Measurements from ENCODE around the gene YAF2. TPM values are rescaled to one million over a fixed set of nuclear protein-coding genes. Genes with fewer than 3 reads are reported as not detected.

The YAF2 gene
- total and polyA plus RNA-seq, 2 donors (not counting 3 experiments of a cell fraction or from before 2014, with no cell fraction given) = 6.9 to 29.2 TPM

DNA sequence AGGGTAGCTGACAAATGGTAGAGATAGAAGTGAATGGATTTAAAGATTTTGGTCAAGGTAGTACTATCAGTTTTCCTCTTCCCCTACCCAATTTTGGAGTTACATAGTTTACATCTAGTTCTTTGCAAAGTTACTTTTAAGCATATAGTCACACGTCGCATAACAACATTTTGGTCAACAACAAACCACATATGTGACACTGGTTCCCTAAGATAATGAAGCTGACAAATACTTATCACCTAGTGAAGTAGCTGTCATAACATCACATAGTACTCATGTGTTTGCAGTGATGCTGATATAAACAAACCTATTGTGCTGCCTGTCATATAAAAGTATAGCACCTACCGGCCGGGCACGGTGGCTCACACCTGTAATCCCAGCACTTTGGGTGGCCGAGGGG is 45.4 kb downstream of the YAF2 start:
- intact Hi-C loops (cut with micrococcal nuclease) = no loop called here
- no peaks in the 10 kb centered on the region for H3K27me3 ChIP-seq (ENCODE audit: control insufficient read depth in 2 of 2, insufficient read depth in 2 of 2, low read length in 2 of 2)
- H3K9ac ChIP-seq (replicated peaks; ENCODE audit: extremely low read depth, insufficient read depth, low read length) = no peak overlapping the region
- FAIRE-seq = no peak
- no peak overlapping the region for H2AFZ ChIP-seq (ENCODE audit: low read depth, low read length)
- no peak overlapping the region for H3K4me3 ChIP-seq (replicated peaks in 1 of 3; ENCODE audit: insufficient read depth in 1 of 3, low read depth in 1 of 3, low read length in 3 of 3)
- POLR2A ChIA-PET = interaction anchor here (1.1 kb wide), 1 partner anchor 9 kb away, joined by 3 read pairs; no protein-coding TSS in a partner anchor
- dilution Hi-C loops (cut with MboI; ENCODE audit: extremely low pct_ligation_motif_present, low sequenced_read_pairs) = no loop called here
- H3K27ac ChIP-seq (ENCODE audit: insufficient read depth, low read depth, low read length) = no peak overlapping the region
- H3K9me1 ChIP-seq (replicated peaks; ENCODE audit: control insufficient read depth, extremely low read depth, insufficient read depth, low read length) = no peaks in the 10 kb centered on the region
- H3K4me1 ChIP-seq (ENCODE audit: control insufficient read depth, extremely low read depth, insufficient read depth, low read length) = no peaks in the 10 kb centered on the region
- no peak overlapping the region for H3K4me2 ChIP-seq (ENCODE audit: insufficient read depth, low read length)
- H4K20me1 ChIP-seq (replicated peaks; ENCODE audit: control insufficient read depth, extremely low read depth, insufficient read depth, low read length) = no peaks in the 10 kb centered on the region
- CTCF ChIA-PET = no interaction called here
- no peak for DNase-seq (ENCODE audit: low read depth, low spot score)
- TF ChIP-seq, protein P1, sequence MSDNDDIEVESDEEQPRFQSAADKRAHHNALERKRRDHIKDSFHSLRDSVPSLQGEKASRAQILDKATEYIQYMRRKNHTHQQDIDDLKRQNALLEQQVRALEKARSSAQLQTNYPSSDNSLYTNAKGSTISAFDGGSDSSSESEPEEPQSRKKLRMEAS (IDR thresholded peaks at IDR 0.05; ENCODE audit: insufficient read depth, insufficient read length) = no peak
- no peak for TF ChIP-seq GATA2 (IDR thresholded peaks at IDR 0.05; ENCODE audit: insufficient read depth, insufficient read length, low read depth, low read length)
- no peaks in the 10 kb centered on the region for H3K9me3 ChIP-seq (replicated peaks; ENCODE audit: control insufficient read depth, insufficient read depth, low read length)
- H3K36me3 ChIP-seq (ENCODE audit: control insufficient read depth in 2 of 2, extremely low read depth in 1 of 2, insufficient read depth in 2 of 2, low read length in 2 of 2) = peaks cover 0 to 2% of the 10 kb centered on the region in 2 experiments
- BruUV-seq (replicated peaks) = no TSS peak
- no peaks in the 10 kb centered on the region for H3K79me2 ChIP-seq (ENCODE audit: control insufficient read depth, insufficient read depth, low read length)

DNA sequence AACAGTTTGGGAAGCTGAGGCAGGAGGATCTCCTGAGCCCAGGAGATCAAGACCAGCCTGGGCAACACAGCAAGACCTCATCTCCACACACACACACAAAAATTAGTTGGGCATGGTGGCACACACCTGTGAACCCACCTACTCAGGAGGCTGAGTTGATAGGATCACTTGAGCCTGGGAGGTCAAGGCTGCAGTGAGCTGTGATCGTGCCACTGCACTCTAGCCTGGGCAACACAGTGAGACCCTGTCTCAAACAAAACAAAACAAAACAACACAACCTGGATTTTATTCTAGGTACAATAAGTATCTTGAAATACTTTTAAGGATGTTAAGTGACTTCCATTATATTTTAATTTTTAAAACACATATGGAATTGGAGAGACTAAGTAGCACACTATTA is 45.8 kb downstream of the YAF2 start:
- Histone ChIP-seq H3K4me1 (ENCODE audit: control insufficient read depth, extremely low read depth, insufficient read depth, low read length) (no peaks in the 10 kb centered on the region), H3K27me3 (ENCODE audit: control insufficient read depth in 2 of 2, insufficient read depth in 2 of 2, low read length in 2 of 2) (no peaks in the 10 kb centered on the region), H3K4me2 (ENCODE audit: insufficient read depth, low read length) (no peak overlapping the region), H3K9me1 (replicated peaks; ENCODE audit: control insufficient read depth, extremely low read depth, insufficient read depth, low read length) (no peaks in the 10 kb centered on the region), H4K20me1 (replicated peaks; ENCODE audit: control insufficient read depth, extremely low read depth, insufficient read depth, low read length) (no peaks in the 10 kb centered on the region), H3K4me3 (replicated peaks in 1 of 3; ENCODE audit: insufficient read depth in 1 of 3, low read depth in 1 of 3, low read length in 3 of 3) (no peak overlapping the region), H3K36me3 (ENCODE audit: control insufficient read depth in 2 of 2, extremely low read depth in 1 of 2, insufficient read depth in 2 of 2, low read length in 2 of 2) (peaks cover 0 to 2% of the 10 kb centered on the region in 2 experiments), H3K9me3 (replicated peaks; ENCODE audit: control insufficient read depth, insufficient read depth, low read length) (no peaks in the 10 kb centered on the region), H3K9ac (replicated peaks; ENCODE audit: extremely low read depth, insufficient read depth, low read length) (no peak overlapping the region), H2AFZ (ENCODE audit: low read depth, low read length) (no peak overlapping the region), H3K79me2 (ENCODE audit: control insufficient read depth, insufficient read depth, low read length) (no peaks in the 10 kb centered on the region), H3K27ac (ENCODE audit: insufficient read depth, low read depth, low read length) (no peak overlapping the region)
- TF ChIP-seq EZH2 (IDR thresholded peaks at IDR 0.05; ENCODE audit: borderline replicate concordance, low read depth, low read length, severe bottlenecking) (no peak), FOS (IDR thresholded peaks at IDR 0.05; ENCODE audit: borderline replicate concordance, insufficient read depth, low read length) (no peak), GATA2 (IDR thresholded peaks at IDR 0.05; ENCODE audit: insufficient read depth, insufficient read length, low read depth, low read length) (no peak), JUN (IDR thresholded peaks at IDR 0.05; ENCODE audit: borderline replicate concordance, insufficient read depth, insufficient read length, low read depth) (no peak), POLR2AphosphoS5 (IDR thresholded peaks at IDR 0.05; ENCODE audit: insufficient read depth, low read depth, low read length) (no peak), POLR2A (IDR thresholded peaks at IDR 0.05; ENCODE audit: low read depth, low read length) (no peak), MYC (IDR thresholded peaks at IDR 0.05; ENCODE audit: low read depth, low read length) (no peak)
- TF ChIP-seq, protein P2, sequence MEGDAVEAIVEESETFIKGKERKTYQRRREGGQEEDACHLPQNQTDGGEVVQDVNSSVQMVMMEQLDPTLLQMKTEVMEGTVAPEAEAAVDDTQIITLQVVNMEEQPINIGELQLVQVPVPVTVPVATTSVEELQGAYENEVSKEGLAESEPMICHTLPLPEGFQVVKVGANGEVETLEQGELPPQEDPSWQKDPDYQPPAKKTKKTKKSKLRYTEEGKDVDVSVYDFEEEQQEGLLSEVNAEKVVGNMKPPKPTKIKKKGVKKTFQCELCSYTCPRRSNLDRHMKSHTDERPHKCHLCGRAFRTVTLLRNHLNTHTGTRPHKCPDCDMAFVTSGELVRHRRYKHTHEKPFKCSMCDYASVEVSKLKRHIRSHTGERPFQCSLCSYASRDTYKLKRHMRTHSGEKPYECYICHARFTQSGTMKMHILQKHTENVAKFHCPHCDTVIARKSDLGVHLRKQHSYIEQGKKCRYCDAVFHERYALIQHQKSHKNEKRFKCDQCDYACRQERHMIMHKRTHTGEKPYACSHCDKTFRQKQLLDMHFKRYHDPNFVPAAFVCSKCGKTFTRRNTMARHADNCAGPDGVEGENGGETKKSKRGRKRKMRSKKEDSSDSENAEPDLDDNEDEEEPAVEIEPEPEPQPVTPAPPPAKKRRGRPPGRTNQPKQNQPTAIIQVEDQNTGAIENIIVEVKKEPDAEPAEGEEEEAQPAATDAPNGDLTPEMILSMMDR (IDR thresholded peaks at IDR 0.05; ENCODE audit: extremely low read depth in 1 of 2, insufficient read depth in 1 of 2, low read depth in 1 of 2, low read length in 2 of 2) = no peak
- TF ChIP-seq, protein P1 (IDR thresholded peaks at IDR 0.05; ENCODE audit: insufficient read depth, insufficient read length) = no peak
- no TSS peak for BruUV-seq (replicated peaks)
- dilution Hi-C loops (cut with MboI; ENCODE audit: extremely low pct_ligation_motif_present, low sequenced_read_pairs) = no loop called here
- intact Hi-C loops (cut with micrococcal nuclease) = no loop called here
- ChIA-PET POLR2A (no interaction called here), CTCF (no interaction called here)
- DNase-seq (ENCODE audit: low read depth, low spot score) (no peak), FAIRE-seq (no peak)
